Smooth muscle cell of bladder (primary cell): ENCODE results near the gene NEUROD1. TPM values are rescaled to one million over a fixed set of nuclear protein-coding genes. Genes with fewer than 3 reads are reported as not detected.

Experiments used
- total RNA-seq: library from RNA; depleted of rRNA; stranded (reverse); fragments of >200 nt; gene quantifications from 2 replicates; pipeline ENCODE4 v1.2.3, GENCODE V29; 2014

Gene NEUROD1
- not detected in 2 replicates for total RNA-seq

DNA sequence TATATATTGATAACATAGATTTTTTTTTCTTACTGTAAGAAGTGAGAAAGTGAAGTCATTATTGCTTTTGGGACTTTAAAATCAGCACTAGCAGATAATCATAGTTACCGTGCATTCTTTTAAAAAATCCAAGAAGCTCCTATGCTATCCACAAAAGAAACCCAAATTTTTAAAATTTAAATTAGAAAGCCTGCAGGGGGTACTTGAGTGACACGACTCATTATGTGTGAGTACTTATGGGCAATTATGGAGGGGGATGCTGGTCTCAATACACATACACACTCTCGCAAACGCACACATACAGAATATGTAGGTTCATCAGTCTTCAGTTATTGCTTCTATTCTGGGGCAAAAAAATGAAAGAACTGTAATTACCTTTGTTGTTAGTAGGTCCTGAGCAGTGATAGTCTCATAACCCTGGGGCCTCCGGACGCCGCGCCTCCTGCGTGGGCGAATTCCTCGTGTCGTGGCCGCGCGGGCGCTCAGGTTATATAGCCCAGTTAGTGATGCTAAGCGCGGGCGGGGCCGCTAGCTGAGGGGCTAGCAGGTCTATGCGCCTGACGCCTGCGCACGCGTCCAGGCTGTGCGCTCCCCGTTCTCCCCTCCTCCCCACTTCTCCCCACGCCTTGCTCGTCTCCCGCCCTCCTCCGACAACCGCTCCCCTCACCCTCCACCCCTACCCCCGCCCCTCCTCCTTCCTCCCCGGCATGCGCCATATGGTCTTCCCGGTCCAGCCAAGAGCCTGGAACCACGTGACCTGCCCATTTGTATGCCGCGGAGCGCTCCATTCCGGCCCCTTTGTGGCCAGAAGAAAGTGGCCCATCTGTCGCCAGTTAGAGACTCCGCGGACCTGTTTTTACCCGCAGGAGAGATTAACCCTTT is at the start of gene NEUROD1:
TSS of gene NEUROD1 (minus strand) at position 463 of the 882 bp plus-strand sequence. CDS start 1,657 bp downstream, outside the sequence.

DNA sequence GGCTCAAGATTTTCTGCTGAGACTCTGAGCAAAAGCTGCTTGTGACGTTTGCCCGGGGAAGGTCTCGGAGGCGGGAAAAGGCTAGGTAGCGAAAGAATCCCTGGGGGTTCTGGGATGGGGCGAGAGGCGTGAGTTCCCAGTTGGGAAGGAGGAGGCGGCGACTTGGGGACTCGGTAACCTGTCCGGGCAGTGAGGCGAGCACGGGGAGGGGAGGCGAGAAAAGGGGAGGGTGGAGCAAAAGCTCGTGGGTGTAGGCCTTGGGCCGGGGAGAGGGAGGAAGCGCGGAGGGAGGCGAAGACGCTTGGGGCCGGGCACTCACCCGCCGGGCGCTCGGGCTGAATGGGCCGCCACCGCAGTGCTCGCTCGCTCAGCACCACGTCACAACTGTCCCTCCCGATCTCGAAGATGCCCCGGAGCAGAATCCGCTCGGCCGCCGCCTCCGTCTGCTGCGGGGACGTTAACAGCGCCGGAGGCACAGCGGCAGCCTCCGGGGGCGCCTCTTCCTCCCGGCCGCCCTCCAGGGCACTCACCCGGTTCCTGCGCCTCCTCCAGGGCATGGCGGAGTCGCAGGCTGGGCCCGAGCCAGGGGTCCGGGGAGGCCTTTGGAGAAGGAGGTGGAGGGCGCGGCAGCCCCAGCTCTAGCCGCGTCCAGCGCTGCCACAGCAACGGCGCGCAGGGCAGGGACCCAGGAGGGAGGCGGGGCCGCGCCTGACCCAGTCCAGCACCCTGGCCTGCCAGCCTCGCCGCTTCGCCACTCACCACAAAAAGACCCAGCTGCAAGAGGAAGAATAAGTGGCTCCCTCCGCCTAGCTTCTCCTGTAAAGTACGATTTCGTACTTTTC is 23.6 kb downstream of the NEUROD1 start, which contains the start of gene CERKL:
TSS of gene CERKL (minus strand) at position 656 of the 842 bp plus-strand sequence. CDS start at position 557, 99 bp downstream.

Other genes with a start within 250 kb of the NEUROD1 start
- gene ITGA4, start 223.1 kb downstream of the NEUROD1 start, total RNA-seq = 18.3 and 41.4 TPM in 2 replicates
- gene CERKL, start 23.4 kb downstream of the NEUROD1 start, total RNA-seq = under 0.01 TPM in 1 of 2 replicates, not detected in the other
- gene ITPRID2, start 211.2 kb upstream of the NEUROD1 start, total RNA-seq = 142 and 151 TPM in 2 replicates